HG03103 (cell line): ENCODE measurements around the gene SPACA4.
"Not testable (repeated sequence)": the region's sequence is repeated elsewhere in the genome, so short reads cannot be mapped to it uniquely, and the experiment has no call there.

Experiments
- ATAC-seq: cut with Tn5 transposase; IDR thresholded peaks from one replicate; pipeline ENCODE4 v1.9.1; 2021; ENCODE audit warnings: low read depth; ENCODE audit not compliant: unreplicated experiment

Gene SPACA4

GRCh38 chr19:48606463-48607358 is at the start of gene SPACA4:
Gene SPACA4 (plus strand): TSS chr19:48606742. CDS start chr19:48606979, 237 bp downstream.
- ATAC-seq: no peak

GRCh38 chr19:48556825-48557224 is 49.7 kb upstream of the SPACA4 start:
- ATAC-seq: no peak

GRCh38 chr19:48558018-48558684 is 48.4 kb upstream of the SPACA4 start:
- no peak for ATAC-seq

GRCh38 chr19:48560095-48560530 is 46.4 kb upstream of the SPACA4 start:
- ATAC-seq: no peak

- no peak for ATAC-seq
Observed at GRCh38 chr19:48561412-48561811, 45.1 kb upstream of the SPACA4 start.

GRCh38 chr19:48565090-48565489 is 41.5 kb upstream of the SPACA4 start:
- ATAC-seq: no peak

- ATAC-seq: no peak
Observed at GRCh38 chr19:48568345-48568886, 38.1 kb upstream of the SPACA4 start.

DNA sequence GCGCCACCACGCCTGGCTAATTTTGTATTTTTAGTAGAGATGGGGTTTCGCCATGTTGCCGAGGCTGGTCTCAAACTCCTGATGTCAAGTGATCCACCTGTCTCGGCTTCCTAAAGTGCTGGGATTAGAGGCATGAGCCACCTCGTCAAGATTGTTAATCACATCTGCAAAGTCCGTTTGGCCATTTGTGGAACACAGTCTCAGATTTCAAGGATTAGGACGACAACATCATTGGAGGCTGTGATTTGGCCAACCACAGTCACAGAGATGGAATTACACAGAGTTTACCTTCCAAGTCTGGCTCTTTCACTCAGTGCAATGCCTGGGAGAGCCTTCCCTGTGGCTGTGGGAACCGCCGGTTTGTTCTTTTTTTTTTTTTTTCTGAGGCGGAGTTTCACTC is 36.7 kb upstream of the SPACA4 start:
- ATAC-seq: no peak

DNA sequence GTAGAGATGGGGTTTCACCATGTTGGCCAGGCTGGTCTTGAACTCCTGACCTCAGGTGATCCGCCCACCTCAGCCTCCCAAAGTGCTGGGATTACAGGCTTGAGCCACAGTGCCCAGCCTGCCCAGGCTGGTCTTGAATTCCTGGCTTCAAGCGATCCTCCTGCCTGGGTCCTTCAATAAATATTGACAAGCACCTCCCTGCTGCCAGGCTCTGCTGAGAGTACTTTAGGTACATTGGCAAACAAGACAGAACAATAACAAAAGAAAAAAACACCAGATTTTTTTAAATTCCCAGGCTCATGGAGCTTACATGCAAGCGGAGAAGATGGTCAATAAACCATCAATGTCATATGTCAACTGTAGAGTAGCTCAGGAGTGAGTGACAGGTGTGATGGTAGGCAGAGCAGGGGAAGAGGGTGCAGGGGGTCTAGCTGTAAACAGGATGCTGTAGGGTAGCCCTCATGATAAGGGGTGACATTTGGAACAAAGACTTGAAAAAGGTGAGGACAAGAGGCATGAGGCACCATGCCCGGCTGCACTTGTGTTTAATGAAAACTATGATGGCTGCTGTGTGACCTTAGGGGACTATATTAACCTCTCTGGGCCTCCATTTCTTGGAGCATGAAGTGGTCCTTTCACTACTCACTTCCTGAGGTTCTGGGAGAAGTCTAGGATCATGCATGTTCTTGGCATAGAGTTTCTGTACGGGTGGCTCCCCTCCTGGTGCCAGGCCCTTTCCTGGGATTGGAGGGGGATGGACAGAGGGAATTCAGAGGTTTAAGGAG is 35.0 kb upstream of the SPACA4 start:
- ATAC-seq: no peak

DNA sequence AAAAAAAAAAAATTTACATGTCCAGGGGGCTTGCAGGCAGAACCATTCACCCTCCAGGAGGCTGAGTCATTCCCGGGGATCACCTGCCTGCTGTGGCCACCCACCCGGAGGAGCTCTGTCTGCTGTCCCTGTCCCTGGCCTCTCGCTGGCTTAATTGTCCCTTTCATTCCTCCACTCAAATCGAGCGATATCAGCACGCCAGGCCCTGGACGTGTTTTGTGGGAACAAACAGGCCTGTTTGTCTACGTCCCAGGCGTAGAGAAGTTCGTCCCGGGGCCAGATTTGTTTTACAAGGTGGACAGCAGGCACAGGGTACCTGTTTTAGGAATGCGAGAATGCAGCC is 33.4 kb upstream of the SPACA4 start:
- ATAC-seq: no peak

DNA sequence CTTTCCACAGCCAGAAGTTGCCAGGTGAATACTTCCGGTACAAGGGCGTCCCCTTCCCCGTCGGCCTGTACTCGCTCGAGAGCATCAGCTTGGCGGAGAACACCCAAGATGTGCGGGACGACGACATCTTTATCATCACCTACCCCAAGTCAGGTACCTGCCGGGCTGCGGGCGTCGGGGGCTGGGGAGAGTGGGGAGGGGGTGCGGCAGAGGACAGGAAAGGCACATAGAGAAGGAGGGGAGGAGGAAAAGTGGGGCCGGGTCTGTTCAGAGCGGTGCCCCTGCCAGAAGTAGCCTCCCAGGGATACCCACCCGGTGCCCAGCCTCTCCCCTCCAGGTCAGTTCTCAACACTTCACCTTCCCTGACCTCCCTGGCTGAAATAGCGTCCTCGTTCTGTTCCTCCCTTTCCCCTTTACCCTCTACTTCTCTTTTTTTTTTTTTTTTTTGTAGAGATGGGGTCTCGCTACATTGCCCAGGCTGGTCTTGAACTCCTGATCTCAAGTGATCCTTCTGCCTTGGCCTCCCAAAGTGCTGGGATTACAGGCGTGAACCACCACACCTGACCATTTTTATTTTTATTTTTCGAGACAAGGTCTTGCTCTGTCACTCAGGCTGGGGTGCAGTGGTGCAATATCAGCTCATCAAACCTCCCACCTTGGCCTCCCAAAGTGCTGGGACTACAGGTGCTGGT is 30.5 kb upstream of the SPACA4 start:
- ATAC-seq: no peak

DNA sequence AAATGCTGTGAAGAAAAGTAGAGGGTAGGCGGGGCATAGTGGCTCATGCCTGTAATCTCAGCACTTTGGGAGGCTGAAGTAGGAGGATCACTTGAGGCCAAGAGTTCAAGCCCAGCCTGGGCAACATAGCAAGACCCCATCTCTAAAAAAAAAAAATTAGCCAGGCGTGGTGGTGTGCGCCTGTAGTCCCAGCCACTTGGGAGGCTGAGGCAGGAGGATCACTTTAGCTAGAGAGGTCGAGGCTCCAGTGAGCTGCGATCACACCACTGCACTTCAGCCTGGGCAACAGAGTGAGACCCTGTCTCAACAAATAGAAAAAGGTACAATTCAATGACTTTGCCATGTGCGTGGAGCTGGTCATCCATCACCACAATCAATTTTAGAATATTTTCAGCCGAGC is 28.6 kb upstream of the SPACA4 start:
- ATAC-seq: not testable (repeated sequence)

- ATAC-seq: no peak
Observed at GRCh38 chr19:48578891-48579290, 27.7 kb upstream of the SPACA4 start.

- ATAC-seq: no peak
Observed at GRCh38 chr19:48582168-48582567, 24.4 kb upstream of the SPACA4 start.

- ATAC-seq: no peak
Observed at GRCh38 chr19:48587387-48587786, 19.2 kb upstream of the SPACA4 start.

- no peak for ATAC-seq
Observed at GRCh38 chr19:48588670-48589401, 17.7 kb upstream of the SPACA4 start.

DNA sequence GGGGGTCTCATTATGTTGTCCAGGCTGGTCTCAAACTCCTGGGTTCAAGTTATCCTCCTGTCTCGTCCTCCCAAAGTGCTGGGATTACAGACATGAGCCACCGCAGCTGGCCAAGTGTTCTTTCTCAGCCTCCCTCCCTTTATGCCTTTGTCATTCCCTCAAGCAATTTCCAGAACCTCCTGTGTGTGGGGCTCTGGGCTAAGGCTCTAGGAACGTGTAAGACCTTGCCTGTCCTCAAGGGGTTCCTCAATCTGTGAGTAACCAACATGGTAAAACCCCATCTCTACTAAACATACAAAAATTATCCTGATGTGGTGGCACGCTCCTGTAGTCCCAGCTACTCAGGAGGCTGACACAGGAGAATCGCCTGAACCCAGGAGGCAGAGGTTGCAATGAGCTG is 15.5 kb upstream of the SPACA4 start:
- no peak for ATAC-seq

GRCh38 chr19:48595171-48595570 is 11.4 kb upstream of the SPACA4 start:
- no peak for ATAC-seq

DNA sequence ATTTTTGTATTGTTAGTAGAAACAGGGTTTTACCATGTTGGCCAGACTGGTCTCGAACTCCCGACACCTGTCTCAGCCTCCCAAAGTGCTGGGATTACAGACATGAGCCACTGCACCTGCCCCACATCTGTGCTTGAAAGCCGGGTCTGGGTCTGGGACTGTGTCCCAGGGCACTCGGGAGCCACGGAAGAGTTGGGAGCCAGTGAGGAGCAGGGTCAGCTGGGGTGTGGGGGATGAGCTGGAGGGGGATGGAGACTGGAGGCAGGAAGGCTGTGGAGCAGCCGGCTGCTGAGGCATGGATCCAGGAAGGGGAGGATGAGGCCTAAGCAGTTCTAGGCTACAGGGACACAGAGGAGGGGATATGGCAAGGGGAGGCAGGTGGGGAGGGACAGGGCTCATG is 10.7 kb upstream of the SPACA4 start:
- ATAC-seq: no peak

DNA sequence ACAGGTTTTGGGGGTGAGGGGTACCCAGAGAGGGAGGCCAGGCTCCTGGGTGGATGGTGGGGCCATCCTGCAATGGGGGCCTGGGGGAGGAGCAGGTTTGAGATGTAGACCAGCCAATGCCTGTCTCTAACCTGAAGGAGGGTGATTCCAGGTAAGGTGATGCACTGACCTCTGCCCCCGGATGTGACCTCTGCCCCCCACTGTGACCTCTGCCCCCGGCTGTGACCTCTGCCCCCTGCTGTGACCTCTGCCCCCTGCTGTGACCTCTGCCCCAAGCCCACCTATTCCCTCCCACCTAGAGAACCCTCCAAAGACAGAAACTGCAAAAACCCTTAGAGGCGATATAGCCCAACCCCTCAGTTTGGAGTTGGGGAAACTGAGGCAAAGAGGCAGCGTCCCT is 10.3 kb upstream of the SPACA4 start:
- ATAC-seq: no peak
